ENCODE data around the gene STK10.

DNA sequence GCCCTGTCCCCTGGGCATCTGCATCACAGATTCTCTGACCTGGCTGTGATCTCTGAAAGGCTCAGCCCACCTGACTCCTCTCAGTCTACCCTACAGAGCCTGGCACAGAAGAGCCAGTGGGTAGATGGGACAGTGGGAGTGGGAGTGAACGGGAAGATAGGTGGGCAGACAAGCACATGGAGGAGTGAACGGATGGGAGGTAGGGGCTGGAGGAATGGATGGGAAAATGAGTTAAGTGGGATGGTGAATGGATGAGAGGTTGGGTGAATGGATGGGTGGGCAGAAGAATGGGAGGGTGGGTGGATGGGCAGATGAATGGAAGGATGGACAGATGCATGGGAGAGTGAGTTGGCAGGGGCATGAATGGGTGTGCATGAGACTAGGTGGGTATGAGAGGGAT, 18.8 kb downstream of the STK10 start:
- TF ChIP-seq MAX (IDR thresholded peaks at IDR 0.05) (no peak), JUND (IDR thresholded peaks at IDR 0.05) (no peak), FOXA1 (IDR thresholded peaks at IDR 0.05) (no peak)
- TF ChIP-seq, protein P1, sequence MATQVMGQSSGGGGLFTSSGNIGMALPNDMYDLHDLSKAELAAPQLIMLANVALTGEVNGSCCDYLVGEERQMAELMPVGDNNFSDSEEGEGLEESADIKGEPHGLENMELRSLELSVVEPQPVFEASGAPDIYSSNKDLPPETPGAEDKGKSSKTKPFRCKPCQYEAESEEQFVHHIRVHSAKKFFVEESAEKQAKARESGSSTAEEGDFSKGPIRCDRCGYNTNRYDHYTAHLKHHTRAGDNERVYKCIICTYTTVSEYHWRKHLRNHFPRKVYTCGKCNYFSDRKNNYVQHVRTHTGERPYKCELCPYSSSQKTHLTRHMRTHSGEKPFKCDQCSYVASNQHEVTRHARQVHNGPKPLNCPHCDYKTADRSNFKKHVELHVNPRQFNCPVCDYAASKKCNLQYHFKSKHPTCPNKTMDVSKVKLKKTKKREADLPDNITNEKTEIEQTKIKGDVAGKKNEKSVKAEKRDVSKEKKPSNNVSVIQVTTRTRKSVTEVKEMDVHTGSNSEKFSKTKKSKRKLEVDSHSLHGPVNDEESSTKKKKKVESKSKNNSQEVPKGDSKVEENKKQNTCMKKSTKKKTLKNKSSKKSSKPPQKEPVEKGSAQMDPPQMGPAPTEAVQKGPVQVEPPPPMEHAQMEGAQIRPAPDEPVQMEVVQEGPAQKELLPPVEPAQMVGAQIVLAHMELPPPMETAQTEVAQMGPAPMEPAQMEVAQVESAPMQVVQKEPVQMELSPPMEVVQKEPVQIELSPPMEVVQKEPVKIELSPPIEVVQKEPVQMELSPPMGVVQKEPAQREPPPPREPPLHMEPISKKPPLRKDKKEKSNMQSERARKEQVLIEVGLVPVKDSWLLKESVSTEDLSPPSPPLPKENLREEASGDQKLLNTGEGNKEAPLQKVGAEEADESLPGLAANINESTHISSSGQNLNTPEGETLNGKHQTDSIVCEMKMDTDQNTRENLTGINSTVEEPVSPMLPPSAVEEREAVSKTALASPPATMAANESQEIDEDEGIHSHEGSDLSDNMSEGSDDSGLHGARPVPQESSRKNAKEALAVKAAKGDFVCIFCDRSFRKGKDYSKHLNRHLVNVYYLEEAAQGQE (IDR thresholded peaks at IDR 0.05), result no peak
